ENCODE results near the gene LRFN2.

GRCh38 chr6:40598516-40598915, 11.4 kb upstream of the LRFN2 start:
- TF ChIP-seq EZH2phosphoT487 (IDR thresholded peaks at IDR 0.05; ENCODE audit: borderline replicate concordance, low read length): no peak
- no peak for TF ChIP-seq CTCF (conservative IDR thresholded peaks at IDR 0.05; ENCODE audit: low read depth, low read length)
